ENCODE measurements around the gene COMT. TPM values are rescaled to one million over a fixed set of nuclear protein-coding genes. Genes with fewer than 3 reads are reported as not detected.

The COMT gene
- total and polyA plus RNA-seq, 7 donors, result 63.6 to 146 (median 117) TPM

GRCh38 chr22:19927696-19928095 is 13.9 kb upstream of the COMT start:
- peaks cover 0 to 13% of the 10 kb centered on the region in 2 donors for H3K36me3 ChIP-seq (ENCODE audit: insufficient read depth in 1 of 2, low read depth in 1 of 2)
- no peaks in the 10 kb centered on the region for H3K9me3 ChIP-seq
- no peak for DNase-seq
- intact Hi-C loops (cut with DNase I), result no loop called here
- no peak for TF ChIP-seq CTCF (IDR thresholded peaks at IDR 0.05)
- H3K27ac ChIP-seq, result no peak overlapping the region
- 87 to 89% (median 87%) methylated on average over 7 of the region's 7 CpGs for WGBS, 3 donors
- no peak for ATAC-seq
- no peaks in the 10 kb centered on the region for H3K27me3 ChIP-seq (ENCODE audit: insufficient read depth in 3 of 3, low read length in 2 of 3)
- H3K4me1 ChIP-seq, result peaks cover 3% of the 10 kb centered on the region
- no peak overlapping the region for H3K4me3 ChIP-seq

- DNase-seq (no peak), ATAC-seq (no peak)
- H3K27me3 ChIP-seq (ENCODE audit: insufficient read depth in 3 of 3, low read length in 2 of 3), result no peaks in the 10 kb centered on the region
- H3K4me1 ChIP-seq, result peaks cover 4% of the 10 kb centered on the region
- H3K9me3 ChIP-seq, result no peaks in the 10 kb centered on the region
- intact Hi-C loops (cut with DNase I), result no loop called here
- no peak overlapping the region for H3K27ac ChIP-seq
- H3K36me3 ChIP-seq (ENCODE audit: insufficient read depth in 1 of 2, low read depth in 1 of 2), result peaks cover 0 to 10% of the 10 kb centered on the region in 2 donors
- TF ChIP-seq CTCF (IDR thresholded peaks at IDR 0.05), result no peak
- no peak overlapping the region for H3K4me3 ChIP-seq
- 83 to 84% (median 83%) methylated on average over 11 of the region's 11 CpGs for WGBS, 3 donors
Measured at GRCh38 chr22:19928207-19928606, 13.4 kb upstream of the COMT start.

- intact Hi-C loops (cut with DNase I), result no loop called here
- no peak for DNase-seq
Measured at GRCh38 chr22:19929586-19930550, 11.7 kb upstream of the COMT start.

GRCh38 chr22:19930551-19931486 is 10.8 kb upstream of the COMT start:
- no peak for TF ChIP-seq CTCF (IDR thresholded peaks at IDR 0.05)
- no peak overlapping the region for H3K27ac ChIP-seq
- no peaks in the 10 kb centered on the region for H3K27me3 ChIP-seq (ENCODE audit: insufficient read depth in 3 of 3, low read length in 2 of 3)
- H3K9me3 ChIP-seq, result no peaks in the 10 kb centered on the region
- intact Hi-C loops (cut with DNase I), result no loop called here
- H3K36me3 ChIP-seq (ENCODE audit: insufficient read depth in 1 of 2, low read depth in 1 of 2), result peaks cover 0 to 10% of the 10 kb centered on the region in 2 donors
- peaks cover 4% of the 10 kb centered on the region for H3K4me1 ChIP-seq
- H3K4me3 ChIP-seq, result no peak overlapping the region
- no peak for ATAC-seq
- WGBS, 3 donors, result 90 to 92% (median 91%) methylated on average over 21 of the region's 21 CpGs
- DNase-seq, result no peak

More at GRCh38 chr22:19929586-19930550, 11.7 kb upstream of the COMT start:
- no peaks in the 10 kb centered on the region for H3K9me3 ChIP-seq
- H3K27me3 ChIP-seq (ENCODE audit: insufficient read depth in 3 of 3, low read length in 2 of 3), result no peaks in the 10 kb centered on the region
- H3K4me3 ChIP-seq, result no peak overlapping the region
- no peak for TF ChIP-seq CTCF (IDR thresholded peaks at IDR 0.05)
- H3K4me1 ChIP-seq, result peaks cover 4% of the 10 kb centered on the region
- no peak overlapping the region for H3K27ac ChIP-seq
- 90 to 94% (median 91%) methylated on average over 21 of the region's 21 CpGs for WGBS, 3 donors
- no peak for ATAC-seq
- peaks cover 0 to 10% of the 10 kb centered on the region in 2 donors for H3K36me3 ChIP-seq (ENCODE audit: insufficient read depth in 1 of 2, low read depth in 1 of 2)
